Measurements from ENCODE around the gene HECA. TPM values are rescaled to one million over a fixed set of nuclear protein-coding genes. Genes with fewer than 3 reads are reported as not detected.

HECA gene
- total RNA-seq, 1 experiment from 2014 or later: 10.7 TPM

- Histone ChIP-seq H3K9me3 (ENCODE audit: control insufficient read depth in 1 of 2, insufficient read depth in 1 of 2, low read depth in 1 of 2, low read length in 2 of 2) (no peaks in the 10 kb centered on the region), H3K9ac (ENCODE audit: low read length) (no peak overlapping the region), H3K27me3 (ENCODE audit: insufficient read depth, low read length) (no peaks in the 10 kb centered on the region), H3K9me2 (ENCODE audit: insufficient read depth) (no peaks in the 10 kb centered on the region), H3K27ac (ENCODE audit: low read depth, low read length) (no peak overlapping the region), H4K20me1 (ENCODE audit: insufficient read depth) (no peaks in the 10 kb centered on the region), H2AFZ (ENCODE audit: low read depth, low read length, poor library complexity, severe bottlenecking) (no peak overlapping the region), H3K79me2 (ENCODE audit: insufficient read depth, low read length) (no peaks in the 10 kb centered on the region), H3K4me1 (ENCODE audit: control insufficient read depth in 1 of 2, insufficient read depth in 2 of 2, low read length in 2 of 2) (no peaks in the 10 kb centered on the region), H3K36me3 (ENCODE audit: control insufficient read depth in 1 of 2, insufficient read depth in 2 of 2, low read length in 2 of 2) (no peaks in the 10 kb centered on the region), H3K4me3 (replicated peaks in 1 of 2; ENCODE audit: low read depth in 1 of 2, low read length in 2 of 2) (no peak overlapping the region), H3K4me2 (ENCODE audit: low read length) (no peak overlapping the region)
- ChIA-PET RAD21 (ENCODE audit: low non-redundant PET in 1 of 2, low total read pairs in 2 of 2, uncharacterized antibody in 2 of 2, unreplicated experiment in 2 of 2) (no interaction called here), CTCF (no interaction called here), POLR2A (no interaction called here)
- no TSS peak for BruUV-seq (replicated peaks)
- intact Hi-C loops (cut with micrococcal nuclease): no loop called here
- DNase-seq (ENCODE audit: low read depth, low spot score): no peak
- ATAC-seq: no peak
- TF ChIP-seq ATF3 (IDR thresholded peaks at IDR 0.05): no peak
Observed at GRCh38 chr6:139166956-139167313, 32.1 kb downstream of the HECA start.

GRCh38 chr6:139172151-139172550, 37.3 kb downstream of the HECA start:
- RAD21 ChIA-PET (ENCODE audit: low non-redundant PET in 1 of 2, low total read pairs in 2 of 2, uncharacterized antibody in 2 of 2, unreplicated experiment in 2 of 2): no interaction called here
- no peak for TF ChIP-seq FOSL1 (IDR thresholded peaks at IDR 0.05; ENCODE audit: low read depth)
- Histone ChIP-seq H3K27me3 (ENCODE audit: insufficient read depth, low read length) (no peaks in the 10 kb centered on the region), H4K20me1 (ENCODE audit: insufficient read depth) (no peaks in the 10 kb centered on the region), H3K4me2 (ENCODE audit: low read length) (no peak overlapping the region), H3K79me2 (ENCODE audit: insufficient read depth, low read length) (no peaks in the 10 kb centered on the region), H2AFZ (ENCODE audit: low read depth, low read length, poor library complexity, severe bottlenecking) (no peak overlapping the region), H3K9me2 (ENCODE audit: insufficient read depth) (no peaks in the 10 kb centered on the region), H3K36me3 (ENCODE audit: control insufficient read depth in 1 of 2, insufficient read depth in 2 of 2, low read length in 2 of 2) (no peaks in the 10 kb centered on the region), H3K4me3 (replicated peaks in 1 of 2; ENCODE audit: low read depth in 1 of 2, low read length in 2 of 2) (no peak overlapping the region), H3K27ac (ENCODE audit: low read depth, low read length) (no peak overlapping the region), H3K9me3 (ENCODE audit: control insufficient read depth in 1 of 2, insufficient read depth in 1 of 2, low read depth in 1 of 2, low read length in 2 of 2) (no peaks in the 10 kb centered on the region), H3K4me1 (ENCODE audit: control insufficient read depth in 1 of 2, insufficient read depth in 2 of 2, low read length in 2 of 2) (no peaks in the 10 kb centered on the region), H3K9ac (ENCODE audit: low read length) (no peak overlapping the region)
- intact Hi-C loops (cut with micrococcal nuclease): no loop called here
- DNase-seq (ENCODE audit: low read depth, low spot score): no peak
- POLR2A ChIA-PET: no interaction called here
- BruUV-seq (replicated peaks): no TSS peak
- no peak for ATAC-seq
- CTCF ChIA-PET: no interaction called here

- no peak for DNase-seq (ENCODE audit: low read depth, low spot score)
- H3K4me1 ChIP-seq (ENCODE audit: control insufficient read depth in 1 of 2, insufficient read depth in 2 of 2, low read length in 2 of 2): no peaks in the 10 kb centered on the region
- no peaks in the 10 kb centered on the region for H3K27me3 ChIP-seq (ENCODE audit: insufficient read depth, low read length)
- CTCF ChIA-PET: no interaction called here
- POLR2A ChIA-PET: no interaction called here
- H4K20me1 ChIP-seq (ENCODE audit: insufficient read depth): no peaks in the 10 kb centered on the region
- no peak for TF ChIP-seq JUND (IDR thresholded peaks at IDR 0.05)
- no peak for TF ChIP-seq ELF1 (IDR thresholded peaks at IDR 0.05; ENCODE audit: borderline replicate concordance, low read depth)
- TF ChIP-seq YY1 (IDR thresholded peaks at IDR 0.05; ENCODE audit: extremely low read depth, insufficient replicate concordance, low read depth, low read length): no peak
- no peak for TF ChIP-seq EZH2phosphoT487 (IDR thresholded peaks at IDR 0.05; ENCODE audit: borderline replicate concordance)
- no peak for TF ChIP-seq REST (IDR thresholded peaks at IDR 0.05; ENCODE audit: low read depth)
- TF ChIP-seq TCF7L2 (IDR thresholded peaks at IDR 0.05; ENCODE audit: borderline replicate concordance, extremely low read depth, insufficient read depth, insufficient read length): no peak
- no peak overlapping the region for H3K4me3 ChIP-seq (replicated peaks in 1 of 2; ENCODE audit: low read depth in 1 of 2, low read length in 2 of 2)
- intact Hi-C loops (cut with micrococcal nuclease): no loop called here
- H3K9me2 ChIP-seq (ENCODE audit: insufficient read depth): no peaks in the 10 kb centered on the region
- H3K27ac ChIP-seq (ENCODE audit: low read depth, low read length): no peak overlapping the region
- H2AFZ ChIP-seq (ENCODE audit: low read depth, low read length, poor library complexity, severe bottlenecking): no peak overlapping the region
- H3K79me2 ChIP-seq (ENCODE audit: insufficient read depth, low read length): no peaks in the 10 kb centered on the region
- H3K9ac ChIP-seq (ENCODE audit: low read length): no peak overlapping the region
- H3K4me2 ChIP-seq (ENCODE audit: low read length): no peak overlapping the region
- RAD21 ChIA-PET (ENCODE audit: low non-redundant PET in 1 of 2, low total read pairs in 2 of 2, uncharacterized antibody in 2 of 2, unreplicated experiment in 2 of 2): no interaction called here
- no peak for ATAC-seq
- H3K9me3 ChIP-seq (ENCODE audit: control insufficient read depth in 1 of 2, insufficient read depth in 1 of 2, low read depth in 1 of 2, low read length in 2 of 2): no peaks in the 10 kb centered on the region
- no peaks in the 10 kb centered on the region for H3K36me3 ChIP-seq (ENCODE audit: control insufficient read depth in 1 of 2, insufficient read depth in 2 of 2, low read length in 2 of 2)
- no TSS peak for BruUV-seq (replicated peaks)
Observed at GRCh38 chr6:139172567-139172966, 37.7 kb downstream of the HECA start.

All from HCT116 (cell line).